Measurements from ENCODE around the gene MEI1. TPM values are rescaled to one million over a fixed set of nuclear protein-coding genes. Genes with fewer than 3 reads are reported as not detected.

MEI1 gene
- total and polyA plus RNA-seq, 4 donors: 0.33 to 1.3 (median 0.72) TPM

GRCh38 chr22:41695211-41695610, 4.1 kb upstream of the MEI1 start (continued):
- no peak for TF ChIP-seq CTCF (IDR thresholded peaks at IDR 0.05; ENCODE audit: low read depth, low read length, missing input control)
- no peak for TF ChIP-seq FOXA2 (IDR thresholded peaks at IDR 0.05)

GRCh38 chr22:41696703-41697102, 2.6 kb upstream of the MEI1 start:
- Histone ChIP-seq H3K9me3 (ENCODE audit: control insufficient read depth in 4 of 4, low read length in 3 of 4) (no peaks in the 10 kb centered on the region), H3K4me1 (ENCODE audit: control insufficient read depth in 4 of 4, insufficient read depth in 4 of 4, low read length in 3 of 4) (peaks cover 5 to 10% (median 6%) of the 10 kb centered on the region in 4 donors), H3K27ac (ENCODE audit: low read depth in 1 of 2, low read length in 2 of 2) (no peak overlapping the region), H3K27me3 (ENCODE audit: control insufficient read depth in 4 of 4, insufficient read depth in 4 of 4, low read length in 3 of 4) (no peaks in the 10 kb centered on the region), H3K36me3 (ENCODE audit: control insufficient read depth in 4 of 4, insufficient read depth in 3 of 4, low read depth in 1 of 4, low read length in 3 of 4) (peaks cover 0 to 13% (median 3%) of the 10 kb centered on the region in 4 donors), H3K9ac (ENCODE audit: low read depth in 1 of 2, low read length in 2 of 2) (no peak overlapping the region), H3K4me3 (ENCODE audit: low read depth in 1 of 3, low read length in 3 of 3) (no peak overlapping the region)
- WGBS: 71% methylated on average over 11 of the region's 11 CpGs
- no peak for DNase-seq (ENCODE audit: low spot score)
- TF ChIP-seq FOXA1 (IDR thresholded peaks at IDR 0.05) (no peak), ZBTB33 (IDR thresholded peaks at IDR 0.05) (no peak), RAD21 (IDR thresholded peaks at IDR 0.05) (no peak), RXRA (IDR thresholded peaks at IDR 0.05) (no peak), YY1 (IDR thresholded peaks at IDR 0.05) (no peak), HNF4A (conservative IDR thresholded peaks at IDR 0.05) (no peak), NR2F2 (IDR thresholded peaks at IDR 0.05) (no peak), FOXA2 (IDR thresholded peaks at IDR 0.05) (no peak), TAF1 (conservative IDR thresholded peaks at IDR 0.05) (no peak), EGR1 (IDR thresholded peaks at IDR 0.05; ENCODE audit: low read depth in 2 of 2) (no peak), HNF4G (IDR thresholded peaks at IDR 0.05) (no peak), JUND (IDR thresholded peaks at IDR 0.05) (no peak), SP1 (IDR thresholded peaks at IDR 0.05) (no peak), CTCF (IDR thresholded peaks at IDR 0.05; ENCODE audit: low read depth, low read length, missing input control) (no peak), GABPA (IDR thresholded peaks at IDR 0.05 in 1 of 2, conservative IDR thresholded peaks at IDR 0.05 in 1 of 2) (no peak)
- TF ChIP-seq, protein P1, sequence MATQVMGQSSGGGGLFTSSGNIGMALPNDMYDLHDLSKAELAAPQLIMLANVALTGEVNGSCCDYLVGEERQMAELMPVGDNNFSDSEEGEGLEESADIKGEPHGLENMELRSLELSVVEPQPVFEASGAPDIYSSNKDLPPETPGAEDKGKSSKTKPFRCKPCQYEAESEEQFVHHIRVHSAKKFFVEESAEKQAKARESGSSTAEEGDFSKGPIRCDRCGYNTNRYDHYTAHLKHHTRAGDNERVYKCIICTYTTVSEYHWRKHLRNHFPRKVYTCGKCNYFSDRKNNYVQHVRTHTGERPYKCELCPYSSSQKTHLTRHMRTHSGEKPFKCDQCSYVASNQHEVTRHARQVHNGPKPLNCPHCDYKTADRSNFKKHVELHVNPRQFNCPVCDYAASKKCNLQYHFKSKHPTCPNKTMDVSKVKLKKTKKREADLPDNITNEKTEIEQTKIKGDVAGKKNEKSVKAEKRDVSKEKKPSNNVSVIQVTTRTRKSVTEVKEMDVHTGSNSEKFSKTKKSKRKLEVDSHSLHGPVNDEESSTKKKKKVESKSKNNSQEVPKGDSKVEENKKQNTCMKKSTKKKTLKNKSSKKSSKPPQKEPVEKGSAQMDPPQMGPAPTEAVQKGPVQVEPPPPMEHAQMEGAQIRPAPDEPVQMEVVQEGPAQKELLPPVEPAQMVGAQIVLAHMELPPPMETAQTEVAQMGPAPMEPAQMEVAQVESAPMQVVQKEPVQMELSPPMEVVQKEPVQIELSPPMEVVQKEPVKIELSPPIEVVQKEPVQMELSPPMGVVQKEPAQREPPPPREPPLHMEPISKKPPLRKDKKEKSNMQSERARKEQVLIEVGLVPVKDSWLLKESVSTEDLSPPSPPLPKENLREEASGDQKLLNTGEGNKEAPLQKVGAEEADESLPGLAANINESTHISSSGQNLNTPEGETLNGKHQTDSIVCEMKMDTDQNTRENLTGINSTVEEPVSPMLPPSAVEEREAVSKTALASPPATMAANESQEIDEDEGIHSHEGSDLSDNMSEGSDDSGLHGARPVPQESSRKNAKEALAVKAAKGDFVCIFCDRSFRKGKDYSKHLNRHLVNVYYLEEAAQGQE (IDR thresholded peaks at IDR 0.05): no peak
- TF ChIP-seq, protein P2, sequence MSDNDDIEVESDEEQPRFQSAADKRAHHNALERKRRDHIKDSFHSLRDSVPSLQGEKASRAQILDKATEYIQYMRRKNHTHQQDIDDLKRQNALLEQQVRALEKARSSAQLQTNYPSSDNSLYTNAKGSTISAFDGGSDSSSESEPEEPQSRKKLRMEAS (IDR thresholded peaks at IDR 0.05): no peak
- TF ChIP-seq, protein P3, sequence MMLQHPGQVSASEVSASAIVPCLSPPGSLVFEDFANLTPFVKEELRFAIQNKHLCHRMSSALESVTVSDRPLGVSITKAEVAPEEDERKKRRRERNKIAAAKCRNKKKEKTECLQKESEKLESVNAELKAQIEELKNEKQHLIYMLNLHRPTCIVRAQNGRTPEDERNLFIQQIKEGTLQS (IDR thresholded peaks at IDR 0.05): no peak

Measured in liver (tissue), 9 donors.